ENCODE data around the gene HEATR5A.

DNA sequence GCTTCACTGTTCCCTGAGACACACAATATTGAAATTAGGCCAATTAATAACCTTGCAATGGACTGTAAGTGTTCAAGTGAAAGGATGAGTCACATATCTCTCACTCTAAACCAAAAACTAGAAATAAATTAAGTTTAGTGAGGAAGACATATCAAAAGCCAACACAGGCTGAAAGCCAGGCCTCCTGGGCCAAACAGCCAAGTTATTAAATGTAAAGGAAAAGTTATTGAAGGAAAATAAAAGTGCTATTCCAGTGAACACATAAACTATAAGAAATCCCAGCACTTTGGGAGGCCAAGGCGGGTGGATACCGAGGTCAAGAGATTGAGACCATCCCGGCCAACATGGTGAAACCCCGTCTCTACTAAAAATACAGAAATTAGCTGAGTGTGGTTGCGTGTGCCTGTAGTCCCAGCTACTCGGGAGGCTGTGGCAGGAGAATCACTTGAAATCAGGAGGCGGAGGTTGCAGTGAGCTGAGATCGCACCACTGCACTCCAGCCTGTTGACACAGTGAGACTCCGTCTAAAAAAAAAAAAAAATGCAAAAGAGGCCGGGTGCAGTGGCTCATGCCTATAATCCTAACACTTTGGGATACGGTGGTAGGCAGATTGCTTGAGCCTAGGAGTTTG lies 10.4 kb upstream of the HEATR5A start:
- TF ChIP-seq MAX (IDR thresholded peaks at IDR 0.05; ENCODE audit: low read depth, low read length) (no peak), CTCF (IDR thresholded peaks at IDR 0.05; ENCODE audit: low read depth, low read length) (no peak), POLR2A (IDR thresholded peaks at IDR 0.05; ENCODE audit: extremely low read depth, insufficient read length) (no peak), MYC (IDR thresholded peaks at IDR 0.05; ENCODE audit: low read depth, low read length) (no peak)

Measured in NB4 (cell line).